K562 (cell line): ENCODE data around the gene YJU2. TPM values are rescaled to one million over a fixed set of nuclear protein-coding genes. Genes with fewer than 3 reads are reported as not detected.

Experiments used
- ATF7 ChIP-seq: fragments of 450-650 bp; IDR thresholded peaks from 2 replicates; pipeline ENCODE4 v1.7.1; 2014; ENCODE audit warnings: mild to moderate bottlenecking, moderate library complexity
- EHMT2 ChIP-seq: fragments of 450-650 bp; IDR thresholded peaks from 2 replicates; pipeline ENCODE4 v1.6.1; 2018; ENCODE audit warnings: antibody characterized with exemption
- ETV5 ChIP-seq: sonication (generic); formaldehyde crosslinking; IDR thresholded peaks from 2 replicates; pipeline ENCODE4 v1.4.0; 2020; ENCODE audit warnings: low read depth, mild to moderate bottlenecking, missing genetic modification reagents
- FOSL1 ChIP-seq: fragments of 200-800 bp; sonication (Bioruptor generic); conservative IDR thresholded peaks from 2 replicates; pipeline ENCODE4 v1.6.1; 2016; ENCODE audit warnings: missing genetic modification characterization, missing compliant biosample characterization
- JUN ChIP-seq, 2 experiments: sonication (generic) in 1 of 2; formaldehyde crosslinking in 1 of 2; IDR thresholded peaks; 2 replicates each; pipeline versions ENCODE4 v1.6.1 to v1.8.0; 2012 to 2022; ENCODE audit warnings: borderline replicate concordance in 2 of 2, mild to moderate bottlenecking in 2 of 2, improper control_type of control experiment in 1 of 2, low read depth in 1 of 2, low read length in 1 of 2, missing genetic modification reagents in 1 of 2
- LEF1 ChIP-seq: fragments of 450-650 bp; IDR thresholded peaks from 2 replicates; pipeline ENCODE4 v1.6.1; 2016; ENCODE audit warnings: mild to moderate bottlenecking
- MNT ChIP-seq, 2 experiments: fragments of 450-650 bp; conservative IDR thresholded peaks; 2 replicates each; pipeline ENCODE4 v1.6.1; 2017; ENCODE audit warnings: mild to moderate bottlenecking in 2 of 2, moderate library complexity in 2 of 2
- NCOR1 ChIP-seq: fragments of 450-650 bp; IDR thresholded peaks from 2 replicates; pipeline ENCODE4 v1.6.1; 2016; ENCODE audit warnings: mild to moderate bottlenecking, moderate library complexity
- PHF20 ChIP-seq: fragments of 450-650 bp; IDR thresholded peaks from 2 replicates; pipeline ENCODE4 v1.6.1; 2018; ENCODE audit not compliant: partially characterized antibody
- TCF7 ChIP-seq: sonication (generic); IDR thresholded peaks from 2 replicates; pipeline ENCODE4 v1.6.1; 2016; ENCODE audit warnings: antibody characterized with exemption, borderline replicate concordance
- TEAD4 ChIP-seq, 2 experiments: sonication (generic) in 1 of 2; formaldehyde crosslinking in 1 of 2; IDR thresholded peaks; 2 replicates each; pipeline versions ENCODE4 v1.6.1 to v1.8.0; 2012 to 2022; ENCODE audit warnings: borderline replicate concordance in 1 of 2, inconsistent platforms in 1 of 2, low read length in 1 of 2, mild to moderate bottlenecking in 1 of 2, missing genetic modification reagents in 1 of 2
- ZBTB2 ChIP-seq: fragments of 450-650 bp; IDR thresholded peaks from 2 replicates; pipeline ENCODE4 v1.6.1; 2016; ENCODE audit warnings: antibody characterized with exemption
- ZBTB33 ChIP-seq: sonication (generic); formaldehyde crosslinking; IDR thresholded peaks from 2 replicates; pipeline ENCODE4 v1.8.1; 2023; ENCODE audit warnings: mild to moderate bottlenecking, missing genetic modification reagents
- ZKSCAN8 ChIP-seq: fragments of 200-800 bp; sonication (Bioruptor generic); IDR thresholded peaks from 2 replicates; pipeline ENCODE4 v1.6.1; 2016; ENCODE audit warnings: missing genetic modification characterization, missing compliant biosample characterization
- ZNF280A ChIP-seq: fragments of 450-650 bp; IDR thresholded peaks from 2 replicates; pipeline ENCODE4 v1.6.1; 2018; ENCODE audit warnings: mild to moderate bottlenecking, low read depth; ENCODE audit not compliant: partially characterized antibody
- ZNF449 ChIP-seq: fragments of 250-450 bp; sonication (Bioruptor Pico); IDR thresholded peaks from 2 replicates; pipeline ENCODE4 v1.8.0; 2022; ENCODE audit warnings: moderate library complexity, mild to moderate bottlenecking, inconsistent platforms
- polyA plus RNA-seq, 8 experiments: library from polyadenylated mRNA; depleted of rRNA in 4 of 8; stranded (reverse) in 5 of 8; unstranded in 3 of 8; fragments of >200 nt; fragmentation: Nextera tagmentation in 2 of 8; fragmentation: Illumina TruSeq in 1 of 8; extraction: Ambion mirVana in 2 of 8; extraction: Trizol in 1 of 8; gene quantifications; 2 replicates each; pipeline versions ENCODE4 v1.2.1 to v1.2.3, GENCODE V29; 2011 to 2014; ENCODE audit warnings: inconsistent platforms in 1 of 8, missing spikeins in 1 of 8
- total RNA-seq, 7 experiments: library from RNA; depleted of rRNA in 6 of 7; stranded (reverse); fragments of >200 nt in 6 of 7; fragmentation: Illumina TruSeq in 2 of 7; extraction: Trizol in 2 of 7; gene quantifications; 2 replicates each; pipeline versions ENCODE4 v1.2.1 to v1.2.3, GENCODE V29; 2011 to 2021; ENCODE audit warnings: low replicate concordance in 1 of 7

YJU2 gene
- total and polyA plus RNA-seq, 9 of the 15 experiments (the other 6 are each of a cell fraction or from before 2014, with no cell fraction given) = 0.41 to 34.9 (median 19.3) TPM

- TF ChIP-seq ATF7 (peak; percentile 73), ZKSCAN8 (CRISPR knock-in tag) (peak; percentile 23; the same call in 1 of the 2 replicates), ZBTB2 (0 out of 2 replicates have a peak, but pooled peaks have one; percentile 31), MNT (conservative IDR thresholded peaks at IDR 0.05) (peak in 1 of 2 experiments; percentile 66; a peak in 3 of 4 replicates), PHF20 (peak; percentile 61), TEAD4 (IDR thresholded peaks at IDR 0.05; ENCODE audit: low read length) (peak; percentile 50; the same call in 1 of the 2 replicates), TEAD4 (CRISPR knock-in tag; IDR thresholded peaks at IDR 0.05; ENCODE audit: borderline replicate concordance) (no peak), ZBTB33 (CRISPR knock-in tag) (peak; percentile 75; the same call in 1 of the 2 replicates), NCOR1 (no peak), EHMT2 (no peak), ZNF280A (no peak), TCF7 (no peak), ETV5 (CRISPR knock-in tag) (peak; percentile 58; the same call in 1 of the 2 replicates), LEF1 (0 out of 2 replicates have a peak, but pooled peaks have one; percentile 58), FOSL1 (peak; percentile 88), ZNF449 (no peak), JUN (IDR thresholded peaks at IDR 0.05; ENCODE audit: borderline replicate concordance, low read depth, low read length) (peak; percentile 67; the same call in 1 of the 2 replicates), JUN (CRISPR knock-in tag; IDR thresholded peaks at IDR 0.05; ENCODE audit: borderline replicate concordance) (peak; percentile 47; the same call in 1 of the 2 replicates)
Observed at GRCh38 chr19:4310247-4311121, 63.6 kb downstream of the YJU2 start (continued).
